ENCODE measurements around the gene ITPR1. TPM values are rescaled to one million over a fixed set of nuclear protein-coding genes. Genes with fewer than 3 reads are reported as not detected.

ITPR1 gene
- total and polyA plus RNA-seq, 10 of the 15 experiments (the other 5 are each of a cell fraction or from before 2014, with no cell fraction given): 12.2 to 239 (median 28.4) TPM

GRCh38 chr3:4743371-4743770 is 250.2 kb downstream of the ITPR1 start:
- CTCF ChIA-PET: interaction anchor here (0.9 kb wide), 1 partner anchor 9 kb away, joined by 3 read pairs; no protein-coding TSS in a partner anchor
- POLR2A ChIA-PET: interaction anchor here (0.6 kb wide), 1 partner anchor 196 kb away, joined by 3 read pairs; no protein-coding TSS in a partner anchor
- H3K4me3 ChIP-seq: no peak overlapping the region
- H3K36me3 ChIP-seq (ENCODE audit: control insufficient read depth in 2 of 2, insufficient read depth in 2 of 2, low read length in 1 of 2): peaks cover 6 to 7% of the 10 kb centered on the region in 2 experiments; a peak in 3 of 4 replicates
- H3K27ac ChIP-seq (ENCODE audit: control insufficient read depth, insufficient read depth): no peak overlapping the region
- BruUV-seq (replicated peaks): no TSS peak
- no peak overlapping the region for H3K4me2 ChIP-seq (ENCODE audit: control insufficient read depth, insufficient read depth)
- no peak for FAIRE-seq
- RAD21 ChIA-PET (ENCODE audit: unreplicated experiment): interaction anchor here (0.9 kb wide), 1 partner anchor 14 kb away, joined by 3 read pairs; no protein-coding TSS in a partner anchor
- no peak for DNase-seq (ENCODE audit: low read depth, low spot score)
- peaks cover 3% of the 10 kb centered on the region; the same call in 1 of the 2 replicates for H3K4me1 ChIP-seq (ENCODE audit: control insufficient read depth, insufficient read depth, low read length)
- TF ChIP-seq POLR2AphosphoS2 (IDR thresholded peaks at IDR 0.05; ENCODE audit: low read depth, low read length) (no peak), HDAC2 (IDR thresholded peaks at IDR 0.05) (no peak), GATAD2B (conservative IDR thresholded peaks at IDR 0.05; ENCODE audit: low read depth) (no peak), BHLHE40 (IDR thresholded peaks at IDR 0.05; ENCODE audit: borderline replicate concordance in 1 of 2, low read depth in 2 of 2, low read length in 1 of 2) (no peak), EED (IDR thresholded peaks at IDR 0.05; ENCODE audit: low read depth) (no peak), SUZ12 (IDR thresholded peaks at IDR 0.05; ENCODE audit: unreplicated experiment) (no peak), IRF5 (IDR thresholded peaks at IDR 0.05; ENCODE audit: borderline replicate concordance) (no peak), ZNF217 (IDR thresholded peaks at IDR 0.05) (no peak)
- H3K27me3 ChIP-seq (replicated peaks in 1 of 2; ENCODE audit: control insufficient read depth in 2 of 2, insufficient read depth in 2 of 2, low read length in 1 of 2): no peaks in the 10 kb centered on the region
- intact Hi-C loops (cut with micrococcal nuclease; ENCODE audit: unreplicated experiment) (no loop called here), in situ Hi-C loops (cut with MboI) (no loop called here)
- SMC1A ChIA-PET (ENCODE audit: uncharacterized antibody, unreplicated experiment): interaction anchor here (0.7 to 1.8 kb wide), 5 partner anchors 9 to 45 kb away, joined by 3 to 6 read pairs (median 4); no protein-coding TSS in a partner anchor
- no peaks in the 10 kb centered on the region for H4K20me1 ChIP-seq (ENCODE audit: control insufficient read depth, insufficient read depth)
- no peak for ATAC-seq
- no peak overlapping the region for H3K9ac ChIP-seq (ENCODE audit: control insufficient read depth, insufficient read depth, low read length)
- no peaks in the 10 kb centered on the region for H3K79me2 ChIP-seq (ENCODE audit: control insufficient read depth, insufficient read depth, low read length)
- H3K9me3 ChIP-seq (replicated peaks; ENCODE audit: control insufficient read depth, insufficient read depth, low read length): no peaks in the 10 kb centered on the region
- WGBS (ENCODE audit: insufficient coverage, insufficient replicate concordance, low lambda C conversion rate, missing lambda C conversion rate): 100% methylated on average over 4 of the region's 4 CpGs
- no peak overlapping the region for H2AFZ ChIP-seq (ENCODE audit: control insufficient read depth, low read depth, low read length)

All from GM12878 (cell line).